IMR-90 (cell line): Measurements from ENCODE around the gene HGFAC. TPM values are rescaled to one million over a fixed set of nuclear protein-coding genes. Genes with fewer than 3 reads are reported as not detected.

Experiments
- ATAC-seq: fragments of 200-7000 bp; cut with Tn5 transposase; 2 replicates; pipeline ENCODE4 v1.9.1; 2020; ENCODE audit warnings: low read depth, mild to moderate bottlenecking, moderate library complexity
- BruUV-seq: library from RNA; stranded (reverse); fragments of 400-500 nt; replicated peaks from 2 replicates; lab custom pipeline; 2021; lab: Mats Ljungman, UMichigan
- CTCF ChIA-PET: fragments of 300-600 bp; formaldehyde crosslinking; extraction: SDS; loops from one replicate; lab custom pipeline; 2021; ENCODE audit warnings: antibody characterized with exemption; lab: Yijun Ruan, JAX
- POLR2A ChIA-PET: fragments of 300-600 bp; sonication (Branson Sonifier 250); formaldehyde crosslinking; loops from one replicate; lab custom pipeline; 2022; ENCODE audit warnings: antibody characterized with exemption; ENCODE audit not compliant: unreplicated experiment; lab: Charles Lee
- DNase-seq: peaks from one replicate; pipeline ENCODE4 v3.0.0; 2013
- H2AFZ ChIP-seq: replicated peaks from 2 replicates; pipeline ENCODE3; 2013; ENCODE audit warnings: low read length, mild to moderate bottlenecking; ENCODE audit not compliant: poor library complexity
- H2AK5ac ChIP-seq: 2 replicates; pipeline ENCODE4 v1.6.1; 2013; ENCODE audit warnings: low read depth, low read length, inconsistent platforms
- H2AK9ac ChIP-seq: replicated peaks from 2 replicates; pipeline ENCODE3; 2013; ENCODE audit warnings: mild to moderate bottlenecking, low read depth, low read length, moderate library complexity; ENCODE audit not compliant: poor library complexity
- H2BK120ac ChIP-seq: 2 replicates; pipeline ENCODE4 v1.6.1; 2013; ENCODE audit warnings: low read depth, low read length, inconsistent platforms
- H2BK15ac ChIP-seq: 3 replicates; pipeline ENCODE4 v1.6.1; 2013; ENCODE audit warnings: low read depth, low read length, inconsistent platforms
- H2BK20ac ChIP-seq: 2 replicates; pipeline ENCODE4 v1.6.1; 2013; ENCODE audit warnings: low read depth, mild to moderate bottlenecking, inconsistent platforms, low read length, moderate library complexity
- H2BK5ac ChIP-seq: 2 replicates; pipeline ENCODE4 v1.6.1; 2013; ENCODE audit warnings: mild to moderate bottlenecking, low read depth, low read length, inconsistent platforms; ENCODE audit not compliant: poor library complexity, severe bottlenecking
- H3K14ac ChIP-seq: replicated peaks from 2 replicates; pipeline ENCODE4 v1.6.1; 2013; ENCODE audit warnings: low read depth, low read length, inconsistent platforms
- H3K18ac ChIP-seq: 2 replicates; pipeline ENCODE4 v1.6.1; 2013; ENCODE audit warnings: low read depth, low read length, control low read depth
- H3K23ac ChIP-seq: 2 replicates; pipeline ENCODE4 v1.6.1; 2013; ENCODE audit warnings: low read depth, low read length, inconsistent platforms
- H3K27ac ChIP-seq: 2 replicates; pipeline ENCODE4 v1.5.1; 2013; ENCODE audit warnings: mild to moderate bottlenecking, control low read depth, low read length; ENCODE audit not compliant: insufficient read depth
- H3K27me3 ChIP-seq: 2 replicates; pipeline ENCODE4 v1.6.1; 2013; ENCODE audit warnings: low read length; ENCODE audit not compliant: control insufficient read depth, insufficient read depth
- H3K36me3 ChIP-seq: 2 replicates; pipeline ENCODE4 v1.6.1; 2013; ENCODE audit warnings: low read length, mixed read lengths; ENCODE audit not compliant: control insufficient read depth, insufficient read depth
- H3K4ac ChIP-seq: 2 replicates; pipeline ENCODE4 v1.6.1; 2013; ENCODE audit warnings: low read depth, low read length, inconsistent platforms
- H3K4me1 ChIP-seq: 2 replicates; pipeline ENCODE4 v1.6.1; 2013; ENCODE audit warnings: low read length, mixed read lengths; ENCODE audit not compliant: control insufficient read depth, insufficient read depth
- H3K4me2 ChIP-seq: 2 replicates; pipeline ENCODE4 v1.6.1; 2013; ENCODE audit warnings: low read depth, mild to moderate bottlenecking, control low read depth, low read length, moderate library complexity
- H3K4me3 ChIP-seq: 2 replicates; pipeline ENCODE4 v1.5.1; 2013; ENCODE audit warnings: low read depth, mild to moderate bottlenecking, control low read depth, low read length, moderate library complexity; ENCODE audit not compliant: insufficient read depth
- H3K56ac ChIP-seq: 2 replicates; pipeline ENCODE4 v1.6.1; 2013; ENCODE audit warnings: low read length, inconsistent platforms; ENCODE audit not compliant: insufficient read depth; ENCODE audit errors: extremely low read depth
- H3K79me1 ChIP-seq, 2 experiments: 2 replicates each; pipeline ENCODE4 v1.6.1; 2013; ENCODE audit warnings: low read length in 2 of 2, inconsistent platforms in 1 of 2, low read depth in 1 of 2
- H3K9ac ChIP-seq: 2 replicates; pipeline ENCODE4 v1.6.1; 2013; ENCODE audit warnings: low read depth, low read length, control low read depth
- H3K9me1 ChIP-seq: 2 replicates; pipeline ENCODE4 v1.6.1; 2013; ENCODE audit warnings: low read length, inconsistent platforms; ENCODE audit not compliant: insufficient read depth
- H3K9me3 ChIP-seq: 2 replicates; pipeline ENCODE4 v1.6.1; 2013; ENCODE audit warnings: low read length; ENCODE audit not compliant: control insufficient read depth, insufficient read depth
- H4K20me1 ChIP-seq: 2 replicates; pipeline ENCODE4 v1.6.1; 2013; ENCODE audit warnings: low read length, inconsistent platforms; ENCODE audit not compliant: insufficient read depth
- H4K5ac ChIP-seq: 2 replicates; pipeline ENCODE4 v1.6.1; 2013; ENCODE audit warnings: mild to moderate bottlenecking, low read depth, low read length, control low read depth
- H4K8ac ChIP-seq, 2 experiments: 2 replicates each; pipeline ENCODE4 v1.6.1; 2013; ENCODE audit warnings: low read depth in 2 of 2, low read length in 2 of 2, control low read depth in 1 of 2, inconsistent platforms in 1 of 2
- H4K91ac ChIP-seq: 2 replicates; pipeline ENCODE4 v1.6.1; 2013; ENCODE audit warnings: low read depth, low read length, inconsistent platforms; ENCODE audit not compliant: insufficient read depth
- CTCF ChIP-seq: conservative IDR thresholded peaks from 2 replicates; pipeline ENCODE4 v1.5.1; 2012; ENCODE audit warnings: mild to moderate bottlenecking, low read depth, low read length, improper control_type of control experiment
- MAZ ChIP-seq: IDR thresholded peaks from 2 replicates; pipeline ENCODE4 v1.6.1; 2012; ENCODE audit warnings: low read depth, mild to moderate bottlenecking, low read length, improper control_type of control experiment, moderate library complexity, borderline replicate concordance
- MXI1 ChIP-seq: IDR thresholded peaks from 2 replicates; pipeline ENCODE4 v1.6.1; 2012; ENCODE audit warnings: low read depth, mild to moderate bottlenecking, low read length, moderate library complexity, borderline replicate concordance
- RFX5 ChIP-seq: IDR thresholded peaks from 2 replicates; pipeline ENCODE4 v1.8.0; 2012; ENCODE audit warnings: low read depth, mild to moderate bottlenecking, low read length, moderate library complexity
- WGBS, 2 experiments: methylation state at CpG; one replicate each; pipeline versions ENCODE4 v1.1.5 to v1.1.7; 2013; ENCODE audit warnings: missing lambda C conversion rate in 2 of 2; ENCODE audit not compliant: insufficient read length in 1 of 2; ENCODE audit errors: extremely low coverage in 2 of 2; 5-methylcytosine and 5-hydroxymethylcytosine counted together
- dilution Hi-C: fragments of 300-500 bp; cut with HindIII; formaldehyde crosslinking; loops from one replicate; pipeline ENCODE4 v1.14.3; 2018; ENCODE audit warnings: low sequenced_read_pairs; ENCODE audit not compliant: unreplicated experiment
- in situ Hi-C: fragments of 300-500 bp; cut with MboI; formaldehyde crosslinking; loops from 3 replicates; pipeline ENCODE4 v1.14.3; 2019; ENCODE audit warnings: low sequenced_read_pairs, inconsistent platforms, mixed read lengths
- intact Hi-C: fragments of 100-400 bp; cut with micrococcal nuclease; formaldehyde crosslinking; loops from 2 replicates; pipeline ENCODE4 v1.10.0; 2022
- polyA plus RNA-seq, 3 experiments: library from polyadenylated mRNA; depleted of rRNA; stranded (reverse); fragments of >200 nt; gene quantifications; 2 replicates each; pipeline ENCODE4 v1.2.3, GENCODE V29; 2012; ENCODE audit warnings: low replicate concordance in 1 of 3
- total RNA-seq: library from RNA; depleted of rRNA; stranded (reverse); fragments of >200 nt; gene quantifications from 2 replicates; pipeline ENCODE4 v1.2.3, GENCODE V29; 2012

Gene HGFAC
- total and polyA plus RNA-seq, 2 of the 4 experiments (the other 2 are of a cell fraction) = 0.05 TPM; not detected in 1

GRCh38 chr4:3441501-3442459 is at the start of gene HGFAC (continued):
- TF ChIP-seq CTCF = no peak
- TF ChIP-seq RFX5 = no peak

GRCh38 chr4:3392321-3392720 is 49.4 kb upstream of the HGFAC start:
- intact Hi-C loops = no loop called here
- Histone ChIP-seq H3K23ac (no peak overlapping the region), H3K9me1 (no peaks in the 10 kb centered on the region; the same call in 1 of the 2 replicates), H3K4ac (no peak overlapping the region), H3K56ac (no peak overlapping the region), H2BK120ac (no peak overlapping the region), H3K4me2 (no peak overlapping the region), H3K9me3 (no peaks in the 10 kb centered on the region; the same call in 1 of the 2 replicates), H2BK20ac (no peak overlapping the region), H3K14ac (no peak overlapping the region), H2AK9ac (no peak overlapping the region), H3K27ac (no peak overlapping the region), H3K4me3 (no peak overlapping the region), H3K27me3 (no peaks in the 10 kb centered on the region), H3K36me3 (no peaks in the 10 kb centered on the region; the same call in 1 of the 2 replicates), H3K18ac (no peak overlapping the region), H3K4me1 (peaks cover 15% of the 10 kb centered on the region), H4K20me1 (peaks cover 6% of the 10 kb centered on the region), H4K91ac (no peak overlapping the region), H2BK5ac (no peak overlapping the region), H4K5ac (no peak overlapping the region), H3K9ac (no peak overlapping the region), H2BK15ac (no peak overlapping the region), H2AK5ac (no peak overlapping the region), H3K79me1 (peaks cover 0 to 18% of the 10 kb centered on the region in 2 experiments; a peak in 3 of 4 replicates), H4K8ac (no peak overlapping the region), H2AFZ (no peak overlapping the region)
- 90% methylated on average over 2 of the region's 4 CpGs; no CpG with 5 or more reads in 1 of the 2 experiments for WGBS, 2 experiments
- ChIA-PET POLR2A (no interaction called here), CTCF (no interaction called here)
- dilution Hi-C loops = no loop called here
- DNase-seq (no peak), ATAC-seq (no peak)
- in situ Hi-C loops = no loop called here
- BruUV-seq = no TSS peak
- TF ChIP-seq MXI1 (no peak), MAZ (no peak)
